GM12801 (cell line): Measurements from ENCODE around the gene NMUR1.

Source experiments
- TF ChIP-seq, protein P1 (sequence below): IDR thresholded peaks from one replicate; pipeline ENCODE4 v1.5.1; 2011; ENCODE audit warnings: control low read depth; ENCODE audit not compliant: insufficient read length; ENCODE audit errors: extremely low read depth

The NMUR1 gene

DNA sequence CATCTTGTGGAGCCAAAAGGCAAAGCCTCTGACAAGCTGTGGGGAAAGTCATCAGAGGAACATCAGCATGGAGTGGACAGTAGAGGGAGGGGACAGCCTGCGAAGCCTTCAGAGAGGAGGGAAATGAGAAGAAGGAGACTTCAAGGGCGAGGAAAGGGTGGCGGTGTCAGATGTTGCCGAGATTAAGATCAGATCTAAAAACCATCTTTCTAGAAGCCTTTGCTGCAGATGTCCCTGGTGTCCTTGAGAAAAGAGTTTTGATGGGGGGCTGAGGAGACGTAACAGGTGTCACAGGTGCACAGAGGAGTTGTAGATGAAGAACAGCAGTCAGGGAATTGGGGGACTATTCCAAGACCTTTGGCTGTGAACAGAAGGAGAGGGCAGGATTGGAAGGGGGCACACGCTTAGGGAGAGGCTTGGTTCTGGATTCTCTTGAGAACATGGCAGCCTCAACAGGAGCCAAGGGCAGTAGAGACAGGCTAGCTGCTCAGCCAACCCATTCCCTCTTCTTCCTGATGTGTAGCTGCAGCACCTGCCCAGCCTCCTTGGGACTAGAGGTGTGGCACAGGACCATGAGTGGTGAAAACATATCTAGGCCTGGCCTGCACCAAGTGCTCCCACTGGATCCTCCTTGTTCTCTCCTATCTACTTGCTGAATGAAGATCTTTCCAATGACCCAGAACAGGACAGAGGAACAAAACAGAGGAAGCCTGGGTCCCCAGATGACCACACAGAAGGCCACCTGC, 43.2 kb downstream of the NMUR1 start:
- TF ChIP-seq, protein P1, sequence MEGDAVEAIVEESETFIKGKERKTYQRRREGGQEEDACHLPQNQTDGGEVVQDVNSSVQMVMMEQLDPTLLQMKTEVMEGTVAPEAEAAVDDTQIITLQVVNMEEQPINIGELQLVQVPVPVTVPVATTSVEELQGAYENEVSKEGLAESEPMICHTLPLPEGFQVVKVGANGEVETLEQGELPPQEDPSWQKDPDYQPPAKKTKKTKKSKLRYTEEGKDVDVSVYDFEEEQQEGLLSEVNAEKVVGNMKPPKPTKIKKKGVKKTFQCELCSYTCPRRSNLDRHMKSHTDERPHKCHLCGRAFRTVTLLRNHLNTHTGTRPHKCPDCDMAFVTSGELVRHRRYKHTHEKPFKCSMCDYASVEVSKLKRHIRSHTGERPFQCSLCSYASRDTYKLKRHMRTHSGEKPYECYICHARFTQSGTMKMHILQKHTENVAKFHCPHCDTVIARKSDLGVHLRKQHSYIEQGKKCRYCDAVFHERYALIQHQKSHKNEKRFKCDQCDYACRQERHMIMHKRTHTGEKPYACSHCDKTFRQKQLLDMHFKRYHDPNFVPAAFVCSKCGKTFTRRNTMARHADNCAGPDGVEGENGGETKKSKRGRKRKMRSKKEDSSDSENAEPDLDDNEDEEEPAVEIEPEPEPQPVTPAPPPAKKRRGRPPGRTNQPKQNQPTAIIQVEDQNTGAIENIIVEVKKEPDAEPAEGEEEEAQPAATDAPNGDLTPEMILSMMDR: no peak

DNA sequence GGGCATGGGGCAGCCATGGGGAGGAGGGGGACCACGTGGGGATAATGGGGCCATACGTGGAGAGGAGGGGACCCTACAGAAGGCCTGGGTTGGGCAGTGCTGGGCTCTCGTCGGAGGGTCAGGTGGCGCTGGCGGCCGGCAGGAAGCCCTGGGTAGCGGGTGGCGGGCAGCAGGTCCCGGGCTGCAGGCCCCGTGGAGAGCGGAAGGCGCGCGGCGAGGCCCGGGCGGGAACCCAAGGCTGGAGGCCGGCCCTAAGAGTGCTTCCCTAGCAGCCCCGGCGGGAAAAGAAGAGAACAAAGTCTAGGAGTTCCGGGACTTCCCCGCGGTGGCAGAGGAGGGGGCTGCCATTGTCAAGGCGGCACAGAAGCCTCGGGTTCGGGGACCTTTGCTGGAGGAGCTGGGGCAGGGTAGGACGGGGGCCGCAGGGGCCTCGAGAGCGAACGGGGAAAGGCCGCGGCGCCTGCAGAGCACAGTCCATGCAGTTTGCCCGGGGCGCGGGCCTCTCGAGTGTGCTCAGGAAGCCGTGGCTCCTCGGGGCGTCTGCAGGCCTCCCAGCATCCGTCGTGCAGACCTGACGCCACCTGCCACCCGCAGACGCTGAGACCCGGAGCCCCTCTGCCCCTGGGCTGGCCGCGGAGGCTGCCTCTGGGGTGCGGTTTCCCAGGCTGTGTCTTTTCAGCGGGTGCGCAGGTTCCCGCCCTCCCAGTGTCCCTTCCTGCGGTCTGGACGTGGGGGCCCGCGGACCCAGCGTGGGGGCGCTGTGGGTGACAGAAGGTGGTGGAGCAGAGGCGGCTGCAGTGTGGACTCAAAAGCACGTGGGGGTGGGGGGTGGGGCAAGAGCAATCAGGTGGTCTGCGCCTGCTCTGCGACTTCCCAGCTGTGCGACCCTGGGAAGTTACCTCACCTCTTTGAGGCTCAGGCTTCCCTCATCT, 46.6 kb downstream of the NMUR1 start:
- TF ChIP-seq, protein P1: no peak

DNA sequence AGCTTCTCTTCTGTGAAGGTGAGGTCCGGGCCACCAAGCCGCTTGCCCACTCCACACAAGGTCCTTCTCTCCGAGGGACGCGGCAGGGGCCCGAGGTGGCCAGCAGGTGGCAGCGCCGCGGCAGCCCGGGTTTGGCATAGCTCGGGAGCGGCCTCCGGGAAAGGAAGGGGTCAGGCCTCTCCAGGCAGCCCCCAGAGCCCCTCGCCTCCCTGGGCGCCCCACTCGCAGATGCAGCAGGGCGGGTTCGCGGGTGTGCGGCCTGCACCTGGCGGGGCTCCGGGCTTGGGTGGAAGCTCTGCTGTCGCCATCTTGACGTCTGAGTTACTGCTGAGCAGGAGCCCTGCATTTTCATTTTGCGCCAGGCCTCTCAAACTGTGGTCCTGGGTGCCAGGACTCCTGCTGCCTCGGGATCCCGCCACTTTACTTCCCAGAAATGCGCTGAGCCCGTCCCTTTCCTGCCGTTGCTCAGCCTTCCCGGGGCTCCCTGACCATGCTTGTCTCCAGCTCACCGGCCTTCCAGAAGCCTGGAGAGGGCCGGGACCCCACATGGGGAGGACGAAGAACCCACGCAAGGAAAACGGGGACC, 47.3 kb downstream of the NMUR1 start:
- TF ChIP-seq, protein P1: no peak

DNA sequence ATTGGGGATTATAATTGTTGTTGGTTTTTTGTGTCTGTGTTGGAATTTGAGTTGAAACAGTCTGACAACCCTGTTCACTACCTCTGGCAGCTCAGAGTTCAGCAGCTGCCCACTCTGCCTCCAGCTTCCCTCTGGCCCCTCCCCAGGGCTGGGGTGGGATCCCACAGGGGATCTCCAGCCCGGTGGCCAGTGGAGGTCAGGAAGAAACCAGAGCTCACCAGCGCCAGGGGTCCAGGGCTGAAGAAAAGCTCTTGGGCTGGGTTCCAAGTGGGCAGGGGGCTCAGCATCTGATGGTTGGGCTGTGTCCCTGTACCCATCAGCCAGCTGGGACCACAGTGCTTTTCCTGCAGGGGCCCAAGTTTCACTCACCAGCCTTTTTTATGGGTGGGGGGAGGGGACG, 49.5 kb downstream of the NMUR1 start:
- TF ChIP-seq, protein P1: no peak

DNA sequence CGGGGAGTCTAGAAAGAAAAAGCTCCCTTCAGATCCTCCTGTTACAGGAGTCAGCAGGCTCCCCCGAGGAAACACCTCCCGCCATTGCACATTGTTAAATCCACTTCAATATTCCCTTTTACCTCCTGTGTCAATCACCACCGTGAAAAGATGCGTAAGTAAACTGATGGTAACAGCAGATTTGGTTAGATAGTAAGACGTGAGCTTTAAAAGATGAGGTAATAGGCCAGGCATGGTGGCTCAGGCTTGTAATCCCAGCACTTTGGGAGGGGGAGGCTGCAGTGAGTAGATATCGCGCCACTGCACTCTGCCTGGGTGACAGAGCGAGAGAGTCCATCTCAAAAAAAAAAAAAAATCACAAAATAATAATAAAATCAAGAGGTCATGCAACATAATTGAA, 50.8 kb downstream of the NMUR1 start:
- TF ChIP-seq, protein P1: no peak

DNA sequence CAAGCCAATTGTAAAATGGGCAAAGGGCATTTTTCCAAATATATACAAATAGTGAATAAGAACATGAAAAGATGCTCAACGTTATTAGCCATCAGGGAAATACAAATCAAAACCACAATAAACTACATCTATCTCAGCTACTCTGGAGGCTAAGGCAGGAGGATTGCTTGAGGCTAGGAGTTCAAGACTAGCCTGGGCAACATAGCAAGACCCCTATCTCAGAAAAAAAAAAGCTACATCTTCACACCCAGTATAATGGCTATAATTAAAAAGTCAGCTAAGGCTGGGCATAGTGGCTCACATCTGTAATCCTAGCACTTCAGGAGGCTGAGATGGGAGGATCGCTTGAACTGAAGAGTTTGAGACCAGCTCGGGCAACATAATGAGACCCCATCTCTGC, 53.3 kb downstream of the NMUR1 start:
- TF ChIP-seq, protein P1: no peak

DNA sequence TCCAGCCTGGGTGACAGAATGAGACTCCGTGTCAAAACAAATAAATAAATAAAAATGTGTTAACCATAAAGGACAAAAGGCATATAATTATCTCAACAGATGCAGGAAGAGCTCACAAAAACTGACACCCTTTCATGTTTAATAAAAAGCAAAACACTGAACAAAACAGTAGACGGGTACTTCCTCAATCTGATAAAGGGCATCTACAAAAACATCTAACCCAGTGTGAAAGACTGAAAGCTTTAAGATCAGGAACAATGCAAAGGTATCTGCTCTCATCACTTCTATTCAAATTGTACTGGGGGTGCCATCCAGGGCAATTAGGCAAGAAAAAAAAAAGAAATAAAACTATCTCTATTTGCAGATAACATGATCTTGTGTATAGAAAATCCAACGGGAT, 54.3 kb downstream of the NMUR1 start:
- TF ChIP-seq, protein P1: no peak
